OCI-LY1 (cell line): ENCODE measurements around the gene COA4.

ENCODE experiments used
- H2AFZ ChIP-seq: fragments of 200-600 bp; sonication (generic), shearing (Covaris generic); 2 replicates; pipeline ENCODE4 v1.6.0; 2014; ENCODE audit warnings: antibody characterized with exemption, mild to moderate bottlenecking, low read length
- H3F3A ChIP-seq: fragments of 200-600 bp; sonication (generic), shearing (Covaris generic); 2 replicates; pipeline ENCODE4 v1.6.0; 2014; ENCODE audit warnings: mild to moderate bottlenecking, antibody characterized with exemption, low read length, moderate library complexity; ENCODE audit not compliant: insufficient read depth
- H3K27ac ChIP-seq: fragments of 200-600 bp; sonication (generic); 2 replicates; pipeline ENCODE4 v1.5.1; 2014; ENCODE audit warnings: low read length, mixed run types, mild to moderate bottlenecking, low read depth; ENCODE audit not compliant: poor library complexity, severe bottlenecking
- H3K27me3 ChIP-seq: fragments of 200-600 bp; sonication (generic); 2 replicates; pipeline ENCODE4 v1.6.0; 2014; ENCODE audit warnings: antibody characterized with exemption, mild to moderate bottlenecking, low read length, moderate library complexity; ENCODE audit not compliant: insufficient read depth
- H3K36me3 ChIP-seq: fragments of 200-600 bp; sonication (generic); 2 replicates; pipeline ENCODE4 v1.6.1; 2014; ENCODE audit warnings: mild to moderate bottlenecking, antibody characterized with exemption, low read length, moderate library complexity, mixed read lengths; ENCODE audit not compliant: insufficient read depth
- H3K4me1 ChIP-seq: fragments of 200-600 bp; sonication (generic); 2 replicates; pipeline ENCODE4 v1.5.1; 2014; ENCODE audit warnings: mild to moderate bottlenecking, low read length, moderate library complexity; ENCODE audit not compliant: insufficient read depth, severe bottlenecking
- H3K4me2 ChIP-seq: fragments of 200-600 bp; sonication (generic), shearing (Covaris generic); 2 replicates; pipeline ENCODE4 v1.6.1; 2014; ENCODE audit warnings: low read length
- H3K4me3 ChIP-seq: fragments of 200-600 bp; sonication (generic); 2 replicates; pipeline ENCODE4 v1.5.1; 2014; ENCODE audit warnings: low read length, low read depth, mild to moderate bottlenecking, mixed read lengths; ENCODE audit not compliant: poor library complexity, severe bottlenecking
- H3K79me2 ChIP-seq: fragments of 200-600 bp; shearing (Covaris generic); 2 replicates; pipeline ENCODE4 v1.6.1; 2016; ENCODE audit warnings: mixed run types, low read length, mixed read lengths; ENCODE audit not compliant: insufficient read depth
- H3K9ac ChIP-seq: fragments of 200-600 bp; sonication (generic), shearing (Covaris generic); 2 replicates; pipeline ENCODE4 v1.6.1; 2014; ENCODE audit warnings: mild to moderate bottlenecking, low read length, mixed read lengths
- H3K9me2 ChIP-seq: fragments of 200-600 bp; sonication (generic), shearing (Covaris generic); 2 replicates; pipeline ENCODE4 v1.6.1; 2014; ENCODE audit warnings: low read depth, mild to moderate bottlenecking, low read length, mixed read lengths
- H3K9me3 ChIP-seq: fragments of 200-600 bp; shearing (Covaris generic); 2 replicates; pipeline ENCODE4 v1.6.1; 2014; ENCODE audit warnings: low read length, mixed read lengths
- H4K20me1 ChIP-seq: fragments of 200-600 bp; sonication (generic), shearing (Covaris generic); 2 replicates; pipeline ENCODE4 v1.6.0; 2016; ENCODE audit warnings: mild to moderate bottlenecking, low read length; ENCODE audit not compliant: insufficient read depth
- CTCF ChIP-seq: fragments of 200-600 bp; sonication (generic), shearing (Covaris generic); IDR thresholded peaks from 2 replicates; pipeline ENCODE4 v1.5.1; 2017; ENCODE audit warnings: mild to moderate bottlenecking, antibody characterized with exemption, low read length, moderate library complexity, mixed read lengths
- EZH2 ChIP-seq: fragments of 200-600 bp; sonication (generic), shearing (Covaris generic); IDR thresholded peaks from 2 replicates; pipeline ENCODE4 v1.8.0; 2017; ENCODE audit warnings: borderline replicate concordance, mixed run types, mild to moderate bottlenecking, antibody characterized with exemption, low read length, moderate library complexity, mixed read lengths

Gene COA4

GRCh38 chr11:73870261-73870660 lies 6.4 kb downstream of the COA4 start:
- Histone ChIP-seq H3K27ac (no peak overlapping the region), H3K4me1 (peaks cover 9% of the 10 kb centered on the region), H3K36me3 (peaks cover 69% of the 10 kb centered on the region), H3K27me3 (no peaks in the 10 kb centered on the region), H3K9ac (no peak overlapping the region), H3K4me3 (no peak overlapping the region), H3K79me2 (peaks cover 8% of the 10 kb centered on the region), H4K20me1 (no peaks in the 10 kb centered on the region), H3K4me2 (no peak overlapping the region), H3K9me2 (no peaks in the 10 kb centered on the region), H2AFZ (no peak overlapping the region), H3F3A (no peaks in the 10 kb centered on the region), H3K9me3 (no peaks in the 10 kb centered on the region)
- TF ChIP-seq EZH2 (no peak), CTCF (no peak)

GRCh38 chr11:73869332-73869949 lies 7.2 kb downstream of the COA4 start:
- Histone ChIP-seq H3K9me3 (no peaks in the 10 kb centered on the region), H4K20me1 (no peaks in the 10 kb centered on the region), H3K4me1 (peaks cover 1% of the 10 kb centered on the region), H3K27ac (no peak overlapping the region), H3K4me2 (no peak overlapping the region), H3K27me3 (no peaks in the 10 kb centered on the region), H3K36me3 (peaks cover 64% of the 10 kb centered on the region), H2AFZ (no peak overlapping the region), H3K9ac (no peak overlapping the region), H3K9me2 (no peaks in the 10 kb centered on the region), H3F3A (no peaks in the 10 kb centered on the region), H3K79me2 (0 out of 2 replicates have a peak, but pooled peaks cover under 1% of the 10 kb centered on the region), H3K4me3 (no peak overlapping the region)
- TF ChIP-seq EZH2 = no peak

- H3K4me3 ChIP-seq = no peak overlapping the region
- H3F3A ChIP-seq = no peaks in the 10 kb centered on the region
- no peak overlapping the region for H3K9ac ChIP-seq
- peaks cover 59% of the 10 kb centered on the region for H3K36me3 ChIP-seq
- H4K20me1 ChIP-seq = no peaks in the 10 kb centered on the region
- no peaks in the 10 kb centered on the region for H3K27me3 ChIP-seq
- H3K9me3 ChIP-seq = no peaks in the 10 kb centered on the region
- H3K4me1 ChIP-seq = no peaks in the 10 kb centered on the region
- H3K9me2 ChIP-seq = no peaks in the 10 kb centered on the region
- TF ChIP-seq EZH2 (no peak), CTCF (no peak)
- no peak overlapping the region for H3K4me2 ChIP-seq
- no peak overlapping the region for H2AFZ ChIP-seq
- H3K27ac ChIP-seq = no peak overlapping the region
- H3K79me2 ChIP-seq = no peaks in the 10 kb centered on the region
Observed at GRCh38 chr11:73866586-73866996, 10.1 kb downstream of the COA4 start.

GRCh38 chr11:73866095-73866579 lies 10.5 kb downstream of the COA4 start:
- Histone ChIP-seq H3K27ac (no peak overlapping the region), H3K9me2 (no peaks in the 10 kb centered on the region), H3K79me2 (no peaks in the 10 kb centered on the region), H3K27me3 (no peaks in the 10 kb centered on the region), H3K4me2 (no peak overlapping the region), H3K9ac (no peak overlapping the region), H2AFZ (no peak overlapping the region), H3F3A (no peaks in the 10 kb centered on the region), H4K20me1 (no peaks in the 10 kb centered on the region), H3K4me1 (no peaks in the 10 kb centered on the region), H3K36me3 (peaks cover 56% of the 10 kb centered on the region), H3K4me3 (no peak overlapping the region), H3K9me3 (no peaks in the 10 kb centered on the region)
- TF ChIP-seq EZH2 (no peak), CTCF (no peak)
